Activated T-helper 1 cell treated with anti-CD3 and anti-CD28 coated beads, Interleukin-12 subunit alpha, Interleukin-12 subunit beta, Interleukin-2, Interleukin-4 antibody, amounts not matched to agents 30 ng/mL and 10 ng/mL and 1 ng/mL, durations not matched to agents 14 hours and 24 hours and 36 hours (primary cell): ENCODE measurements around the gene CLRN1. TPM values are rescaled to one million over a fixed set of nuclear protein-coding genes. Genes with fewer than 3 reads are reported as not detected.

Experiments used
- DNase-seq: peaks from one replicate; pipeline ENCODE4 v3.0.0; 2021; ENCODE audit warnings: low spot score
- H3K27ac Mint-ChIP-seq: one replicate; pipeline ENCODE4 v1.8.0; 2021; ENCODE audit warnings: mild to moderate bottlenecking, mixed read lengths
- H3K27me3 Mint-ChIP-seq: one replicate; pipeline ENCODE4 v1.8.0; 2022; ENCODE audit warnings: mild to moderate bottlenecking, moderate library complexity, mixed read lengths; ENCODE audit not compliant: insufficient read depth
- H3K36me3 Mint-ChIP-seq: one replicate; pipeline ENCODE4 v1.8.0; 2021; ENCODE audit warnings: low read depth, mixed read lengths
- H3K4me1 Mint-ChIP-seq: one replicate; pipeline ENCODE4 v1.8.0; 2021; ENCODE audit warnings: low read depth, mixed read lengths
- H3K4me3 Mint-ChIP-seq: one replicate; pipeline ENCODE4 v1.8.0; 2021; ENCODE audit warnings: mild to moderate bottlenecking, moderate library complexity, mixed read lengths
- H3K9me3 Mint-ChIP-seq: one replicate; pipeline ENCODE4 v1.8.0; 2021; ENCODE audit warnings: mixed read lengths
- intact Hi-C: fragments of 100-400 bp; cut with micrococcal nuclease; formaldehyde crosslinking; loops from one replicate; pipeline ENCODE4 v1.15.1; 2024
- total RNA-seq: library from RNA; stranded (reverse); gene quantifications from 2 replicates; pipeline ENCODE4 v1.2.3, GENCODE V29; 2022

Gene CLRN1, protein sequence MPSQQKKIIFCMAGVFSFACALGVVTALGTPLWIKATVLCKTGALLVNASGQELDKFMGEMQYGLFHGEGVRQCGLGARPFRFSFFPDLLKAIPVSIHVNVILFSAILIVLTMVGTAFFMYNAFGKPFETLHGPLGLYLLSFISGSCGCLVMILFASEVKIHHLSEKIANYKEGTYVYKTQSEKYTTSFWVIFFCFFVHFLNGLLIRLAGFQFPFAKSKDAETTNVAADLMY
- not detected in 2 replicates for total RNA-seq

DNA sequence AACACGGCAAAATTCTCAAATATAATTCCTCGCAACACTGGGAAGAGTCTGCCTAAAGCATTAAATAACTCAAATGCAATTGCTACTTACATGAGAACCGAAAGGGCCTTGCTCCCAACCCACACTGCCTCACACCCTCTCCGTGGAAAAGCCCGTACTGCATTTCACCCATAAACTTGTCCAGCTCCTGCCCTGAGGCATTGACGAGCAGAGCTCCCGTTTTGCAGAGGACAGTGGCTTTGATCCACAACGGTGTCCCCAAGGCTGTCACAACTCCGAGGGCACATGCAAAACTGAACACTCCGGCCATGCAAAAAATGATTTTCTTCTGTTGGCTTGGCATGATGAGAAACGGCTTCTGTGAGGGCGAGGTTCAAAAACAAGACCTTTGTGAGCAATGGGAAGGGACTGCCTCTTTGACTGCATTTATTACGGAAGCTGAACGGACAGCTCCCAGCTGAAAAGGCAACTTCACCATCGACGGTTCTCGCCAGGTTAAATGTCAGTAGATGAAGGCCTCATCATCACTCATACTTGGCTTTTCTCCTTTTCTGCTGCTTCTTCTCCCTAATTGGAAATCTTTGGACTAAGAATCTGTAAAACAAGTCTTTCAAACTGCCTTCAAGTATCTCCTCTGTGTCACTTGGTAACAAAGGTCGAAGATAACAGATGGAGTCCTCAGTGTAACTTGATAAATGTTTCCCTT lies at the start of gene CLRN1:
Gene CLRN1, minus strand, starts transcription at position 362 of the 706 bp plus-strand sequence. Its CDS starts 19 bp downstream, at position 343.
- no peaks in the 10 kb centered on the region for H3K9me3 Mint-ChIP-seq
- DNase-seq, result no peak
- no peaks in the 10 kb centered on the region for H3K4me1 Mint-ChIP-seq
- intact Hi-C loops, result no loop called here
- H3K27ac Mint-ChIP-seq, result no peak within 1 kb of the TSS
- no peaks in the 10 kb centered on the region for H3K36me3 Mint-ChIP-seq
- peaks cover 4% of the 10 kb centered on the region for H3K27me3 Mint-ChIP-seq
- H3K4me3 Mint-ChIP-seq, result no peak within 1 kb of the TSS

DNA sequence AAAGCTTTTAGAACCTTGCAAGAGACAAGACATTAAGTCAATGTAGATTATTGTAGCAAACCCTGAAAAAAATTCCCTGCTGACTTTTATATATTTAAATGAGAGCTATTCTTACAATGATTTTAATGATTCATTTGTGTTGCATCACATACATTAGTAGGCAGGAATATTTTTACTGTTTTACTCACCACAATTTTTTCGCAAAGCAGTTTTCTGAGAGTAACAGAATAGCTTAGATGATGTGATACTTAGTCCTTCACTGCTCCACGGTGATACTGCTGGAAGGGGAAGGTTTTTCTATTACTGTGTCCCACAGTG lies 43.9 kb upstream of the CLRN1 start:
- no peak overlapping the region for H3K27ac Mint-ChIP-seq
- H3K36me3 Mint-ChIP-seq, result no peaks in the 10 kb centered on the region
- intact Hi-C loops, result no loop called here
- no peaks in the 10 kb centered on the region for H3K9me3 Mint-ChIP-seq
- H3K27me3 Mint-ChIP-seq, result peaks cover 9% of the 10 kb centered on the region
- DNase-seq, result no peak
- no peaks in the 10 kb centered on the region for H3K4me1 Mint-ChIP-seq
- no peak overlapping the region for H3K4me3 Mint-ChIP-seq

DNA sequence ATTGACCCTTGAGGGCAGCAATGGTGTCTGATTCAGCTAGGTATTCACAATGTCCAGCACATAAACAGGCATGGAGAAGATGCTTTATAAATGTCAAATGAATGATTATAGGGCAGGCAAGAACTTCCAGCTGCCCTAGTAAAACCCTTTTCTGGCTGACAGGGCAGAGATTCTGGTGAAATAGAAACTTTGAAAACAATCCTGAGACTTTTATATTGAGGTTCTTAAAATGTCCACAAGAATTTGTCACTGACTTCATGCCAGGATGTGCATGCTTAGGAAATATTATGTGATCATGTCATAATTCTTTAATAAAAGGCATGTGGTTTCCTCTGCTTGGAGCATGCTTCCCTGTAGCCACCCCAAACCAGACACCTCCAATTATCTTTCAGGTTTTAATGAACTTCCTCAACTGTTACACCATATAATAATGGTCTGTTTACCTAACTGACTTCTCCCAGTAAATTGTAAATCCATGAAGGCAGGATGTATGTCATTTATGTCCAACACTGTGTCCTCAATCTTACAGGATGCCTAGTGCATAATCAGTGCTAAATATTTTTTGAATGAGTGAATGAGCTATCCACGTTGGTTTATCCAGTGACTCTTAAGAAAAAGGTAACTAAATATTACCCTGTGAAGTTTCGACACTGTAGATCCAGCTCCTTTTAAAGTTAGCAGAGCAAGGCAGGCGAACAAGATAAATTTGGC lies 43.4 kb upstream of the CLRN1 start:
- no peaks in the 10 kb centered on the region for H3K4me1 Mint-ChIP-seq
- H3K36me3 Mint-ChIP-seq, result no peaks in the 10 kb centered on the region
- H3K27me3 Mint-ChIP-seq, result peaks cover 9% of the 10 kb centered on the region
- intact Hi-C loops, result no loop called here
- H3K27ac Mint-ChIP-seq, result no peak overlapping the region
- DNase-seq, result no peak
- no peak overlapping the region for H3K4me3 Mint-ChIP-seq
- no peaks in the 10 kb centered on the region for H3K9me3 Mint-ChIP-seq

DNA sequence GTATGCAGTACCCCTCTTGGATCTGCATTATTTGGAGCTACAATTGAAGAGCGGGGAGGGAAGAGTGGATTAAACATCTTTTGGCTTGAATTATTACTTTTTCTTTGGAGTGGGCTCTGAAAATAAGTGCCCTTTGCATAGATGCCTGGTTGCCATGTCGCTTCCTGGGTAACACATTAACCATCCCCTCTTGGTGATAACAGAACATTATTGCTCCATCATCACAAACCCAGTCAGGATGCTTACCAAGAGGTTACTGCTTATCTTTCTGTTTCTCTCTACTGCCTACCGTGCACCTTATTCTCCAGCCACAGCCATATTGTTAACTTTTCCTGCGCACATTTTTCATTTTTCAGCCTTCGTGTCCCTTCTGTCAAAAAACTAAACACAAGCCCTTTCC lies 42.7 kb upstream of the CLRN1 start:
- H3K27ac Mint-ChIP-seq, result no peak overlapping the region
- no peak for DNase-seq
- intact Hi-C loops, result no loop called here
- no peak overlapping the region for H3K4me3 Mint-ChIP-seq
- peaks cover 9% of the 10 kb centered on the region for H3K27me3 Mint-ChIP-seq
- H3K36me3 Mint-ChIP-seq, result no peaks in the 10 kb centered on the region
- H3K4me1 Mint-ChIP-seq, result no peaks in the 10 kb centered on the region
- H3K9me3 Mint-ChIP-seq, result no peaks in the 10 kb centered on the region

DNA sequence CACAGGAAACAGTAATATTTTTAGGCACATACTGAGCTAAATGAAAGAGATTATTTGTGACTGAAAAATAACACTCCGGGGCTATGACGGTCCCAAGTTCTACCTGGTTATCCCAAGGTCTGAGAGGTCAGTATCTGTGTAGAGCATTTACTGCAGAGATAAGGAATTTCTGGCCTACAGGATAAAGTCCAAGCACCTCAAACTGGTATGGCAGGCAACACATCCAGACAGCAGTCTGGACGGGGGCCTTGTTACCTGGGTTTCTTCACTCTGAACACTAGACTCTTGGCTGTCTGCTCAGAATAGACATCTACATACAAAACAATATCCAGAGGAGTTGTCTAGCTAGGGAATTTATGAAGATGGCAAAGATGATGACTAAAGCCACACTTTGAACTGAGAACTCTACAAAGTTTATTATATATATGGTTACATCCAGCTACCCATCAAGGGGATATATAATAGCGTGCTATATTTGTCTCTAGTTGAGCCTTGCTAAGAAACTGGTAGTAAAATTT lies 42.0 kb upstream of the CLRN1 start:
- Mint-ChIP-seq H3K4me3 (no peak overlapping the region), H3K9me3 (no peaks in the 10 kb centered on the region), H3K4me1 (no peaks in the 10 kb centered on the region), H3K36me3 (no peaks in the 10 kb centered on the region), H3K27ac (no peak overlapping the region), H3K27me3 (peaks cover 9% of the 10 kb centered on the region)
- intact Hi-C loops, result no loop called here
- DNase-seq, result no peak

DNA sequence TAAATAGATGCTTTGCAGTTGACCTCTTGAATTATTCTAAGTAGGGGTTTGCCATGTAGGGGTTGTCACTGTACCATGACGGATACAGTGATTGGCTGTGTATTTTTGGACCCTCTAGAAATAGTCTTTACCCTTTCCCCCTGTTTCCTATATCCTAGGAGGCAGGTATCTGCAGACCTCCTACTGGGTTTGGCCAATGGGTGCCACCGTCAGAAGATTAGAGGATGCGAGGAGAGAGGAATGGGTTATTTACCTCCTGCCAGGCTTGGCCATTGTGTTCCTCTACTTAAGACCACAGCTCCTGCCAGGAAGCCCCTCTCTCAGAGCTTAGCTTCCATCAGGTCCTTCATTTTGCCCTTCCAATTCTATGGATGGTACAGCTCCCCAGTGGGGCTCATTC lies 40.2 kb upstream of the CLRN1 start:
- Mint-ChIP-seq H3K27me3 (peaks cover 12% of the 10 kb centered on the region), H3K4me3 (no peak overlapping the region), H3K27ac (no peak overlapping the region), H3K9me3 (no peaks in the 10 kb centered on the region), H3K4me1 (no peaks in the 10 kb centered on the region), H3K36me3 (no peaks in the 10 kb centered on the region)
- DNase-seq, result no peak
- intact Hi-C loops, result no loop called here

DNA sequence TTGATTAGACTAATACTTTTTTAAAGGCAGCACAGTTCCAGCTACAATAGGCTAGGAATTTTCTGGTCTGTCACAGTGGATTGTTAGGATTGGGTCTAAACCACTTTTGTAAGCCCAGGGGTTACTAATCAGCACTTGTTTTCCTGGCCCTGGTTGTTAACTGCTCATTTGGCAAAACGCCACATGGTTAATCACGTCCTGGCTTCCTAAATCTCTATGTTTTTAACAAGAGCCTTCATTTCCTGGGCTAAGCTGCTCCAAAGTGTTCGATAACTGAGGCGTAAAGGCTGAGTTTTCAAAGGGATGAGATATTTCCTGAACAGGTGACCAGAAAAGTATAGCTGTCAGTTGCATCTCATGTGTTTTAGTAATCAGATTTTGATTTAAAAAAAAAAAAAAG lies 38.9 kb upstream of the CLRN1 start:
- H3K36me3 Mint-ChIP-seq, result no peaks in the 10 kb centered on the region
- H3K27ac Mint-ChIP-seq, result no peak overlapping the region
- no peak overlapping the region for H3K4me3 Mint-ChIP-seq
- intact Hi-C loops, result no loop called here
- H3K27me3 Mint-ChIP-seq, result peaks cover 14% of the 10 kb centered on the region
- H3K9me3 Mint-ChIP-seq, result no peaks in the 10 kb centered on the region
- no peak for DNase-seq
- H3K4me1 Mint-ChIP-seq, result no peaks in the 10 kb centered on the region

DNA sequence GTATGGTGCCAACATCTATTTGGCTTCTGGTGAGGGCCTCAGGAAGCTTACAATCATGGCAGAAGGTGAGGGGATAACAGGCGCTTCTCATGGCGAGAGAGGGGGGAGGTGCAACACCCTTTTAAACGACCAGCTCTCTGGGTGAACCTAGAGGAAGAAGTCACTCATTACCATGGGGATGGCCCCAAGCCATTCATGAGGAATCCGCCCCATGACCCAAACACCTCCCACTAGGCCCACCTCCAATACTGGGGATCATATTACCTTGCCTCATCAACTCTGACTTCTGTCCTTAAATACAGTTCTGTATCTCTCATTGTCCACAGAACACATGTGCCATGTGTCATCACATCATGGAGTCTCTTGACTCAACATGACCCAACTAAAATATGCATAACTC lies 37.5 kb upstream of the CLRN1 start:
- Mint-ChIP-seq H3K27ac (no peak overlapping the region), H3K4me3 (no peak overlapping the region), H3K36me3 (no peaks in the 10 kb centered on the region), H3K4me1 (no peaks in the 10 kb centered on the region), H3K9me3 (no peaks in the 10 kb centered on the region), H3K27me3 (peaks cover 11% of the 10 kb centered on the region)
- intact Hi-C loops, result no loop called here
- DNase-seq, result no peak

DNA sequence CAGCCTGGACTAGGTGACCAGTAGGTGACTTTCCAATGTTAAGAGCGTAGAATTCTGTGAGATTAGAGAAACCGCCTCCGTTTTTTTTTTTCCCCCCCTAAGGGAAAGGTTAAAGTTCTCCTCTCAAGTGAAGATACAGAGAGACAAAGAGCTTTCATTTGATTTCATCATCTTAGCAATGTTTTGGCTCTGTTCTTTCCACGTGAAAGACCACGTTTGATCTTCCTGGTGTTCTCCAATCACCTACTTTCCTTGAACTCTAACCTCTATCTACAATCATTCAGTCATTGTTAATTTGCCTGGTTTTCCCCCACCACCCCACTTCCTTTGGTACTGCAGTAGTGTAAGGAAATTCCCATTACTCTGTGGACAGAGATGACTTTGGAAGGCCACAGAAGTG lies 36.9 kb upstream of the CLRN1 start:
- H3K4me1 Mint-ChIP-seq, result no peaks in the 10 kb centered on the region
- no peak for DNase-seq
- H3K36me3 Mint-ChIP-seq, result no peaks in the 10 kb centered on the region
- H3K4me3 Mint-ChIP-seq, result no peak overlapping the region
- no peak overlapping the region for H3K27ac Mint-ChIP-seq
- H3K27me3 Mint-ChIP-seq, result peaks cover 11% of the 10 kb centered on the region
- no peaks in the 10 kb centered on the region for H3K9me3 Mint-ChIP-seq
- intact Hi-C loops, result no loop called here

DNA sequence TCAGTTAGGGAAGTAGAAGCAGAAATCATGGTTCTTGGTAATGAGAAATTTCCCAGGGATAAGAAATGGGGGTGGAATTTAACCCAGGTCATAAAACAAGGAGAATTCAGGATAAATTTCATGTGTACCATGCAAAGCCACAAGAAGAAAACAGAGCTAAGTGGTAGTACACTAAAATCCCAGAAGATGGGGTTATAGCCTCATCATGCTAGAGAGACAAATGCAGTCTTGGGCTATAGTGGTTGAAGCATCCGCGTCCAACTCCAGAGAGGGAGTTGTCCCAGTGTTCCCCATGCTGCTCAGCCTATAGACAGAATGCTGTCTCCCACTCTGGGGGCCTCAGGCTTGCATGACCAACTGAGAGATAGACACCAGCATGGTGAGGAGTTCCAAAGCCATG lies 36.2 kb upstream of the CLRN1 start:
- Mint-ChIP-seq H3K27me3 (peaks cover 11% of the 10 kb centered on the region), H3K4me3 (no peak overlapping the region), H3K27ac (no peak overlapping the region), H3K9me3 (no peaks in the 10 kb centered on the region), H3K36me3 (no peaks in the 10 kb centered on the region), H3K4me1 (no peaks in the 10 kb centered on the region)
- intact Hi-C loops, result no loop called here
- no peak for DNase-seq

DNA sequence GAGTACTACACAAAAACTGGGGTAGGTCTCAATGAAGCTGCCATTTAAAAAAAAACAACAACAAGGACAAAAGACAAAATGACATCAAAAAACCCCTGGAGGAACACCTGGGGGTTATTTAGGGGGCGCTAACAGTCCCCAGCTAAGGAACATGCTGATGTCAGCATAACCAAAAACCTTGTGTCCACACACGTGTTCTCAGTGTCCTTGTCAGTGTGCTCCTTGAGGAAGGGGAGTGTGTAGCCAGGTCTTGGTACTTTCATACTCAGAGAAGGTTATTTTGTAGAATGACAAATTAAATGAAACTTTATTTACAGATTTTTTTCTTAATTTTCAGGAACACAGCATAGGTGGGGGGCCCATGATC lies 31.2 kb upstream of the CLRN1 start:
- Mint-ChIP-seq H3K36me3 (no peaks in the 10 kb centered on the region), H3K4me1 (no peaks in the 10 kb centered on the region), H3K27me3 (peaks cover 9% of the 10 kb centered on the region), H3K9me3 (no peaks in the 10 kb centered on the region), H3K4me3 (no peak overlapping the region), H3K27ac (no peak overlapping the region)
- no peak for DNase-seq
- intact Hi-C loops, result no loop called here

DNA sequence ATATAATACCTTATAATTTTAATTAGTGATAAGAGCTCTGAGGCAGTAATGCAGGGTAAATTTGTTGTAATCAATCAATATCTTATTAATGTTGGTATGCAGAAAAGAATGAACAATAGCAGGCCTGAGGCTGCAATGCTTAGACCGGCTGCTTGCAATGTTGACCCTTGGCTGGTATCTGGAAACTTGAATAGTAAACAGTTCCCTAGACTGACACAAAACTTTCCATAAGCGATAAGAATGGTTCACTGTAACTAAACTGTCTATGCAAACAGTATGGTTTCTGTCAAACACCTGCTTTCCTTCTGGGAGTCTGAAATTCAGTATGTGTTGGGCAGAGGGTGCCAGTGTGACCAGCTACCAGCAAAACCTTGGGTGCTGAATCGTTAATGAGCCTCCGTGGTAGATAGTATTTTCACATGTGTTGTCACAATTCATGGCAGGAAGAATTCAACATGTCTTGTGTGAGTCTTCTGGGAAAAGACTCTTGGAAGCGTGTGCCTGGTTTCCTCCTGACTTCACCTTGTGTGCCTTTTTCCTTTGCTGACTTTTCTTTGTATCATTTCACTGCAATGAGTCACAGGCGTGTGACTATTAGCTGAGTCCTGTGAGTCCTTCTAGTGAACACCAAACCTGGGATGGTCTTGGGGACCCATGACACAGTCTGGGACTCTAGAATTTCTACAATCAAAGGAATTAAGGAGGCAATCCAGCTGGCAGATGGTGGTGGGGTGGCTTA lies 30.7 kb upstream of the CLRN1 start:
- H3K4me1 Mint-ChIP-seq, result no peaks in the 10 kb centered on the region
- no peaks in the 10 kb centered on the region for H3K36me3 Mint-ChIP-seq
- no peak overlapping the region for H3K4me3 Mint-ChIP-seq
- no peaks in the 10 kb centered on the region for H3K9me3 Mint-ChIP-seq
- peaks cover 9% of the 10 kb centered on the region for H3K27me3 Mint-ChIP-seq
- no peak overlapping the region for H3K27ac Mint-ChIP-seq
- intact Hi-C loops, result no loop called here
- no peak for DNase-seq
